Fibroblast of upper back skin (primary cell): ENCODE measurements around the gene LINGO4.
"Not testable (repeated sequence)": the region's sequence is repeated elsewhere in the genome, so short reads cannot be mapped to it uniquely, and the experiment has no call there.

Experiments used
- DNase-seq: peaks from one replicate; pipeline ENCODE4 v3.0.0-alpha.2; 2013

Gene LINGO4

DNA sequence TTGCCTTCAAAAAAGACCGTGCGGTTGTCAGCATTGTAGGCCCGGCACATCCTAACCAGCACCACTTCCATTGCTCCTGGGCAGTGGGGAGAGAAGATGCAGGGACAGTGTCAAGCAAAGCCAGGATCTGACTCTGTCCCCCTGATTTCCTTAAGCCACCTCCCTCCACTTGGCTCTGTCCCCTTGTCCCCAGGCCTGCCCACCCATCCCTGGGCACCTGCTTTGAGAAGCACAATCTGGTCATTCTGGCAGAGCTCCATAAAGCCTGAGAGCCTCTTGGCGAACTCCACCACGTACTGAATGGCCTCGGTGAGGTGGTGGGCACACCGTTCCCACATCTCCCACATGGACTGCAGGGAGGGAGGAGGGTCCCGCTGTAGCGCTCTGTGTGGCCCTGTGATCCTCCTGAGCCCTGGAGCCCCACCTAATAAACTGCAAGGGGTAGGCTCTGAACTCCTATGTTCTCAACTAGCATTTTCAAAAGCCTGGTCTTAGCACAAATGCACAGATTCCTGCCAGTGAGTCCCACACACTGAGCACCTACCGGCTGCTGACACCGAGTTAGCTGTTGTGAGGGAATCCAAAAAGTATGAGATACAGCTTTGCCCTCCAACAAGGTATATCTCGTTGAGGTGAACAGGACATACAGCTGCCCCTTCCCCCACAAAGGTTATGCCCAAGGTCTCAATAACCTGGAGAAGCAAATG is 8.2 kb upstream of the LINGO4 start:
- DNase-seq: no peak

DNA sequence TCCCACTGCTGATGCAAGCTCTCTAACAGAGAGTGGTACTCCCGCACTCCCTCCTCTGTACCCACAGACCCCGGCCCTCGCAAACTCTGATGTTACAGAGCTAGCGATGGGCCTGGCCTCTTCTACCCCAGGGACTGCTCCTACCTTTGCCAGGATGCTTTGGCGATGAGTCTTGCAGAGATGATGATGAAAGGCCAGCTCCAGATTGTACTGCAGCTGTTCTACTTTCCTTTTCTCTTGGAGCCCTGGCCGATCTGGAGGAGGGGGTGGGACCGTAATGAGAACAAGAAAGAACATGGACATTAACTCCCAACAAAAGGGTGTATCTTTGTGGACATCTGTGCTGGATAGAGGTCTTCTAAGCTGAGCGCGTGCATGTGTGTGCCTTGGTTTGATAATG is 6.0 kb upstream of the LINGO4 start:
- DNase-seq: peak; percentile 74

DNA sequence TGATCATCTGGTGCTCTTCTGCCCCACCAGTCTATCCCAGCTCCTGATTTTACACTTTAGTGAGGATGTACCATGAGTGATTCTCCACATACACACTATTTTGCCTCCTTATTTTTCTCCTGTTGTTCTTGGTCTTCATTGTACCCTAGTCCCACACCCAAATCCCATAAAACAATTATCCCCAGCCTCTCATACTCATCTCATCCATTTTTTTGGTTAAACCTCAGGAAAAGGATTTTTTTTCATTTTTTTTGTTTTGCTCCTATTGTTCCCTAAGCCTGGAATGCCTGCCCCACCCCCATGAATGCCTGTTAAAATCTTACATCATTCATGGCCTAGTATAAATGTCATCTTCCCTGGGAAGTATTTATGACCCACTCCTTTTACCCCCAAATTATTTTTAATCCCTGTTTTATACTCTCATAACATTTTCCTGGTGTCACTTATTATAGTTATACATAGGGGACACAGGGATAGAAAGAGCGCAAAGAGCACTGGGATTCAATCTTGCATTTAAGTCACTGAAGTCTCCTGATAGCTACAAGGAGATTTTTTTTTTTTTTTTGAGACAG is 4.9 kb upstream of the LINGO4 start:
- DNase-seq: peak; percentile 31

DNA sequence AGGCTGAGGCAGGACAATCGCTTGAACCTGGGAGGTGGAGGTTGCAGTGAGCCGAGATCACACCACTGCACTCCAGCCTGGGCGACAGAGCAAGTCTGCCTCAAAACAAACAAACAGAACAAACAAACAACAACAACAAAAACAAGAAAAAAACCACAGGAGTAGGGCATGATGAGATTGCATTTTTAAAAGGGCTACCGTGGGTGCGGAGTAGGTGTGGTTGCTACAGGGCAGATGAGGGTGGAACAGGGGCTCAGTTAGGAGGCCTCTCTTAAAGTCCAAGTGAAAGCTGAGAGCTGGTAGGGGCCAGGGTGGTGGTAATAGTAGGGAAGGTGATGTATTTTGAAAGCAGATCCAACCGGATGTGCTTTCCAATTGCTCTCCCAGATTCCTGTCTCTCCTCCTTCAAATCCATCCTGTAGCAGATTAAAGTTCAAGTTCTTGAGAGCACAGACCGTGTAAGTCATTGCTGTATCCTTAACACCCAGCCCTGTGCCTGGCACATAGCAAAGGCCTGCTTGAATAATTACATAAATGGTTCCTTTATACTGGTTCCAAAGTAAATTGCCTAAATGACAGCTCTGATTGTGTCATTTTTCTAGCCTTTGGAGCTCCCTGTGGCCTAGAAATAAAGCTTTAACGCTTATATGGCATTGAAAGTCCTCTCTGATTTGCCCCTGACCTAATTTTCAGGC is 4.2 kb upstream of the LINGO4 start:
- no peak for DNase-seq

DNA sequence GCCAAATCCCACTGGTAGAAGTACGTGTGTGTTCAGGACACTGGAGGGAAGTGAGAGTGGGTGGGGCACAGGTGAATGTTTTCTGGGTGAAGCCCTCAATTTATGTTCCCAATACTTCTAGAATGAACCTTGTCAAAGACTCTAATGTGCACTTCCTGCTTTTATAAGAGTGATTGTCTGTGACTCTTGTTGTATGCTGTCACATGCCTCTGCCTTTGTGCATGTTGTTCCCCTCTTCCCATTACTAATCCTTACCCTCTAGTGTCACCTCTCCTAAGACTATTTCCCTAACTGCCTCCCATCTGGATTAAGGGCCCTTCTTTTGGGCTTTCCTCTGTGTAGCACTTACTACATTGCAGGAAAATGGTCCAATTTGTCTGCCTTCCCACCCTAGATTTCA is 2.5 kb upstream of the LINGO4 start:
- DNase-seq: no peak

DNA sequence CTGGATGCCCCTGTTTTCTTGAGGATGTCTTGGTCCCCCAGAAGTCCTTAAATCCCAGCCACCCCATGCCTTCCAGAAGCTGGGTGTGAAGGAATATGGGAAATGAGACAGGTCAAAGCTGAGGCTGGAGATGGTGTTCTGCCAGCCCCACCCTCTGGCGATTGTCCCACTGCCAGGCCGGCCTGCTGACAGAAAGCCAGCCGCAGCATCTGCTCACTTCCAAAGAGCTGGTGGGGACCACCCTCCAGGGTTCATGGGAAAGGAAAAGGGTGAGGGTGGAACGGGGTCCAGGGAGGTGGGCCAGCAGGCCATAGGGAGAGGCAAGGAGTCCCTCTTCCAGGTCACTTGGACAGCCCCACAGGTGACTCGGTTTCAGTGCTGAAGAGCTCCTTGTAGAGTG is 1.9 kb upstream of the LINGO4 start:
- DNase-seq: no peak

DNA sequence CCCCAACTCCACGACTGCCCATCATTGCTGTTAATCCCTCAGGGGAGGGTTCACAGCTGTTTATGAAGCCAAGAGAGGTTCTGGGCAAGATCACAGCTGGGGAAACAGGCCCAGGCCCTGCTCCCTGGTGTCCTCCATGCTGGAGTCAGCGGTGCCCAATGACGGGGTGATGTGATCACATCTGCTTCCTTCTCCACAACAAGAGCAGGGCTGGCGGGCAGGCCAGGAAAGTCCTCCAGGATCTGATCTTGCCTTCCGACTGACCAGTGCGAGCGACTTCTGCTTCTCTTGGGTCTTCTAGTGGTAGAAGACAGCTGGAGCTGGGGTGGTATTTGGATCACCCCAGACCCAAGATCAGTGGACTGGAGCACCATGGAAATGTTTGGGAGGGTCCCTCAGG is 951 bp upstream of the LINGO4 start:
- no peak for DNase-seq

DNA sequence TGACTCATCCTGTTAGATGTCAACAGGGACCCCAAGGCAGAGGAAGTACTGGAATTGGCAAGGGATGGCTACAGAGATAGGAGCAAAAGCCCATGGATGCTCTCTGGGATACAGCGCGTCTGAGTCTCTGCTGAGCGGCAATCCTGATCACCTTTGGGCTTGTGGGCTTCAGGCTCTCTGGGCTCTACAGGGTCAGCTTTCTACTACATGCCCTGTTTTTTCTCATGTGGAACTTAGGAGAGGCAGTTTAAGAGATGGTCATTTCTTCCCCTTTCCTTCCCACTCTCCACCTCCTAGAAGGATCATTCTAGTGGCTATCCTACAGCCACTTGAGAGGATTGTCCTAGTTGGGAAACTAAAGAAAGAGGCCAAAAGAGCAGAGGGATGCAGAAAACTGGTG is 1.3 kb downstream of the LINGO4 start:
- no peak for DNase-seq

DNA sequence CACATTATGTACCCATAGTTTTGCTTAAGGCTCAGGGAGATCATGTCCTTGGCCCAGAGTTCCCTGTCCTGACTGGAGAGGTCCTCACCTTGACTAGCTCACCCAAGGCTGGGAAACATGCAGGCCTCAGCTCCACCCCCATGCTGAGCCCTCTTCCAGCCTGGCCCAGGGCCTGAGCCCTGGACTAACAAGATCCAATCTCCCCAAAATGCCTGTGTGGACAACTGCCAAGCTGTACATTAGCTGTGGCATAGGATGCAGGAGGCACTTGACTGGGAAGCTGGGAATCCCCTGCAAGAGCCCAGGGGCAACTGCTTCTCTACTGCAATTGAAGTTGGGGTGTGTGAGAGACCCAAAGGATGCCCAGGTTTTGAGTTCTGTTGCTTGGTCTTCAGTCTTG is 2.1 kb downstream of the LINGO4 start:
- DNase-seq: no peak

DNA sequence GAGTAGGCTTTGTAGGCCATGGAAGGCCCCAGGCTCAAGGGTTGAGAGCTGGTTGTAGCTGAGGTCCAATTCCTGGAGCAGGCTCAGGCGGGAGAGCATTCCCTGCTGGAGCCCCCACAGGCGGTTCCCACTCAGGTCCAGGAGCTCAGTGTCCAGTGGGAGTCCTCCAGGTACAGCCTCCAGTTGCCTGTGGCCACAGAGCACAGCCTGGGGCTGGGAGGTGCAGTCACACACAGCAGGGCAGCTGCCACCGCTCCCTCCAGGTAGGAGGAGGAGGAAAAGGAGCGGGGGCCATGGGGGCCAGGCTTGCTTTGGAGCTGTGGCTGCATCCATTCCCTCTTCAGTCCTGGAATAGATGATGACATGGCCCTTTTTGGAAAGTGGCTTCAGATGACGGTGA is 2.8 kb downstream of the LINGO4 start:
- no peak for DNase-seq

DNA sequence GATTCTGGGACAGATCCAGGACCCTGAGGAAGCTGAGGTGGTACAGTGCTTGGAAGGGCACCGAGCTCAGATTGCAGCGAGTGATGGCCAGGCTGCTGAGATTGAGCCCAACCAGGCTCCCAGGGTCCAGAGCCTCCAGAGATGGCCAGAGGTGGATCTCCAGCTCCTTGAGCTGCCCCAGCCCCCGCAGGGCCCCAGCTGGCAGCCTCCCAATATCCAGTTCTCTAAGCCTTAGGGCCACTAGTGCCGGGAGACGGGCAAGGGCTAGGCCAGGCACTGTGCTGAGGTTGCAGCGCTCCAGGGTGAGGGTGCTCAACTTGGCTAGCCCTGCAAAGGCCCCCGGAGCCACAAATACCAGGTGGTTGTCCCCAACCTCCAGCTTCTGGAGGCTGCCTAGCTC is 3.4 kb downstream of the LINGO4 start:
- DNase-seq: no peak

DNA sequence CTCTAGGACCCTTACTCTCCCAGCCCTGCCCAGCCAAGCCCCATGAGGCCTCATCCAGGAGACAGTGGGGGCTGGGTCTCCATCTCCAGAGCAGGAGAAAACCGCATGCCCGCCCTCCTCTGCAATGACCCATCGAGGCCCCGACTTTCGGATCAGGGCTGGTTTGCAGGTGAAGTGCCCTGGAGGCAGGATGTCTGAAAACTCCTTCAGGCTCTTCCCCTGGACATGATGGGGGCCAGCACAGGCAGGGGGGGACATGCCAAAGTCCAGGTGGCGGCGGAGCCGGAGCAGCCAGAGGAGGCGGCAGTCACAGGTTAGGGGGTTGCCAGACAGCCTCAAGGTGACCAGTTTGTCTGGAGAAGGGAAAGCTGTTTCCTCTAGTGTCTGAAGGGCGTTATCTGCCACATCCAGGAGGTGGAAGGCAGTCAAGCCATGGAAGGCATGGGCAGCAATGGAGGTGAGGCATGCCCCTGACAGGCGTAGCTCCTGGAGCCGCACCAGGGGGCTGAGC is 3.9 kb downstream of the LINGO4 start:
- no peak for DNase-seq

DNA sequence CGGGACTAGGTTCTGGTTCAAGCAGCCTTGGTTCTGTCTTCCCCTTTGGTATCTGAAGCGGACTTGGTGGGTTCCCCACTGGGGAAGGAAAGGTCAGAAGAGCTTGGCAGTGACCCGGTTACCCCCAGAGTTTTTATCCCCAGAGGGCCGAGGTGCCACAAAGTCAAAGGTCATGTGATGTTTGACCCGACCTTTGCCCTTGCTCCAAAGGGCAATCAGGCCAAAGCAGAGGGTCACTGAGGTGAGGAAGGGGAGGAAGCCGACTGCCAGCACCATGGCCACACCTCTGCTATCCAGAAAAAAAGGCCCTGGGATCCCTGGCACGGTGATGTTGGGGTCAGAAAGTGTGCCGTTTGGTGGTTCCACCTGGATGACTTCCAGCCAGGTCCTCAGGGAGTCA is 4.4 kb downstream of the LINGO4 start:
- no peak for DNase-seq

DNA sequence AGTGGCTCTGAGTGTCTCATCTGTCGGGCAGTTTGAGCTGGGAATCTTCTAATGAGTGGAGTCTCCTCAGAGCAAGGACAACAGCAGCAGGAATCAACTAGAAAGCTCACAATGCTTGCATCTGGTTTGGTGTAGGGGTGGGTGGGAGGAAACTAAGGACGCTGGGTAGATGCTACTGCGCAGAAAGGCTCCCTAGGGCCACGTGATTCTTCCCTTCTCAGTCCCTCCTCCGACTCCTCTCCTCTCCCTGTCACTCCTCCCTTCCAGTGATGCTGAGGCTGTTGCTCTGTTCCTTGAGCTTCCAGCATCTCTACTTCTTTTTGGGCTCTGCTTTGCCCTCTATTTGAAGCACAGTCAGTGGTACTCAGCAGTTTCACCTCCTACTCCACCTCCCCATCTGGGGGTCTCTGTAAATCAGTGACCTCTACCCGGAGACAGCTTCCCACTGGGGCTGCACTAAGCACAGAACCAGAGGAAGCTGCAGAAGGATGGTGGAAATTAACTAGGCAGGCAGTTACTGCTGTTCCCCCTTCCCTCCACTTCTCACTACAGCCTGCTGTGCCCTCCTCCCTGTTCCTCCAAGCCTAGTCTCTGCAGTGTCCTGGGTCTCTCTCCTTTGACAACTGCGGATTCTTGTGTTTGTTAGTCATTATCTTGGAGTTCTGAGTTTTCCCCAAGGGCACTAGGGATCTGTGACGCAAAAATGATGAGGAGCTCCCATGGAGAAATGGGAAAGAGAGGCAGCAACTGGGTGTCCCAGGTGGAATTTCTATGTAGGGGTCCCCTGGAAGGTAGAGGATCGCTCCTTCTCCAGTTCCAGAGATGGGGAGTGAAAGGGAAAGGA is 5.8 kb downstream of the LINGO4 start:
- DNase-seq: no peak

DNA sequence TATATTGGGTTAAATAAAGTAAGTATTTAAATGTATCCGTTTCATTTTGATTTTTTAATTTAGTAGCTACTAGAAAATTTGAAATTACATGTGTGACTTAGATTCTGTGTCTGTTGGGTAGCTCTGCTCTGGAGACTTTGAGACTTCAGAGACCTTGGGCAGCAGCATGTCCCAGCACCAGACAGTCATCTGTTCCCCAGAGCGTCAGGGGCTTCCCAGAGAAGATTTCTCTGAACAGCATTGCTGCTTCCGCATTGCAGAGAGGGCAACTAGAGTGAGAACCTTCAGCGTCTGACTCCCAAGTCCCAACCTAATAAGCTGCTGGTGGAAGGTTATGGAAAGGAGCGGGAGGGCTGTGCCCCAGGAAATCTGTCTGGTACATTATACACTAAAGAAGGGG is 6.6 kb downstream of the LINGO4 start:
- no peak for DNase-seq

DNA sequence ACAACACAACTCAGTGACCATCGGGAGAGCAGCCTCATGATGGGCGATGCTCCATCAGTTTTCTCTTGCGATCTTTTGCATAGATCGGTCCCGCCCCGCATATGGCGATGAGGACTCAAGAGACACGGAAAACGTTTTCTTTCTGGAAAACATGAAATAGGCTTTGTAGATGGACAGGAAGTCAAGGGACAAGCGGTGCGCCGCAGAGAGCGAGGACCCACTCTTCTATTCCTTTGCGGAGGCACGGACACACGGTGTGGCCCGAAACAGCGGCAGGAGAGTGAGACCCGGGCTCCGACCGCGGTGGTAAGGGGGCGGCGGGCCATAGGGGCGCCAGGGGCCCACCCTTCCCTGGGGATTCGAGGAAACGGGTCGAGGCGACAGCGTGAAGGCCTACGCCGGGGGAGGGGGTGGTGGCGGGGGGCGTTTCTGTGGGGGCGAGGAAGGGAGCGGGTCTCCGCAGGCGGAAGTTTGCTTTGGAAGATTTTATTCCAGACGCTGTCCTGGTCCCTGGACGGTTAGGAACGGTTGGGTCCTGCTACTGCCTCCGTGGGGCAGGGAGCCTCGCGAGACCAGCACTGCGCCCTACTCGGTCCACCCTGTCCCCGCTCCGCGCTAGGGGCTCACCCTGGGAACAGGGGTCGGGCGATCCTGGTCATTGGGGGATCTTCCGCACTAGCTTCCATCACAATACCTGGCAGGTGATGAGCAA is 14.1 kb downstream of the LINGO4 start:
- DNase-seq: no peak

DNA sequence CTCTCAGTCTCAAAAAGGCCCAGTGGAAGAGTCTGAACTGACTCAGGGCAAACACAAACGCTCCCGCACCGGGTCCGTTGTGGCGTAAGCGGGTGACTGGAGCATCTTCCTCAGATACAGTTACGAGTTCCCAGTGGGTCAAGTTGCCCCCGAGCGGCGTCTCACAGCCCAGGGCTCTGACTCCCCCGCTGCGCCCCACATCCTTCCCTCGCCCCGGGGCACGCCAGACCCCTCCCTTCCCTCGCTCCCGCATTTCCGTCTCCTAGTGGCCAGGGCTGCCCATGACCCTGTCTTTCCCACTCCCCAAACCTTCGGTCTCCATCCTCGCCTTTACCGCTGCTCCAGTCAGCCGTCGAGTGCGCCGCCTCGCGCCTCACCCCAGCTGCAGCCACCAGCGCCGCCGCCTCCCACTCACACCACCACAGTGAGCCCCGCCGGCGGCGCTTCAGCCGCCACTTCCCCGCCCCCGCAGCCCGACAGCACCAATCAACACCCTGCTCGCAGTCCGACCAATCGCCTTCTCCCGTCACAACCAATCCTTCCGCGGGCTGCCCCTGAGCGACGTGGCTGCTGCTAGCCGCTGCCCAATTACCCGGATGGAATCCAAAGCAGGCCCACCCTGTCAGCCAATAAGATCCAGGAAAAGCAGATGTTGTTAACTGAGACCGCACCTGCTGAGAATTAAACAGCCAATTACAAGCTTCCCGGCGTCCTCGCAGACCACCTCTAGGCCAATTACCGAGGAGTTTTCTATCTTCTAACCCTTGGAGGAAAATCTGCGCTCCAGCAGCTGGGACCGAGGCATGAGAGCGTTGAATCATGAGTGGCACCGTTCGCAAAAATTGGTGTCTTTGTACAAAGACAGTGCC is 14.9 kb downstream of the LINGO4 start, which contains the start of gene TDRKH:
Gene TDRKH (minus strand): TSS at position 430 of the 869 bp plus-strand sequence. CDS start 7,478 bp downstream, outside the sequence.
- peak; percentile 99 for DNase-seq

DNA sequence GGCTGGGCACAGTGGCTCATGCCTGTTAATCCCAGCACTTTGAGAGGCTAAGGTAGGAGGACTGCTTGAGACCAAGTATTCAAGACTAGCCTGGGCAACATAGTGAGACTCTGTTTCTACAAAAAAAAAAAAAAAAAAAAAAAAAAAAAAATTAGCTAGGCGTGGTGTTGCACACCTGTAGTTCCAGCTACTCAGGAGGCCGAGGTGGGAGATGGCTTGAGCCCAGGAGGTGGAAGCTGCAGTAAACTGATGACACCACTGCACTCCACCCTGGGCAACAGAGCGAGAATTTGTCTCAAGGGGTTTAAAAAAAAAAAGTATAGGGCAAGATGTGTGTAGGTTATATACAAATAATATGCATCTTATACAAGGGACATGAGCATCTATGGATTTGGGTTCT is 17.5 kb downstream of the LINGO4 start:
- no peak for DNase-seq

DNA sequence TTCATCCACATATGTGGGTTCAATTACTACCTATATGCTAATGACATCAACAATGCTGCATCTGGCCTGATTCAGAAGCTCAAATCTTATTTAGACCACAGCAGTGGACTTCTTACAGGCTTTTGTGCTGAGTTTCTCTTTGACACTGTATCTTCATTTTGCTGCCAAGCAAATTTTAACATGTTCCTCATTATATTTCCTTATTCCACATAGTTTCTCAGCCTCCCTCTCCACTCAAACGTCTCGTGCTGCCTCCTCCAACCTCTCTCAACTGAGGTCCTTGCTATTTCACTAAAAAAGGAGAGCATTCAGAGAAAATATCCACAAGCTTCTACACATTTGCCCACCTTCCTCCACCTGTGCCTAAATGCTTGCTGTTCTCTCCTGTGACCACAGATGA is 21.4 kb downstream of the LINGO4 start:
- no peak for DNase-seq

DNA sequence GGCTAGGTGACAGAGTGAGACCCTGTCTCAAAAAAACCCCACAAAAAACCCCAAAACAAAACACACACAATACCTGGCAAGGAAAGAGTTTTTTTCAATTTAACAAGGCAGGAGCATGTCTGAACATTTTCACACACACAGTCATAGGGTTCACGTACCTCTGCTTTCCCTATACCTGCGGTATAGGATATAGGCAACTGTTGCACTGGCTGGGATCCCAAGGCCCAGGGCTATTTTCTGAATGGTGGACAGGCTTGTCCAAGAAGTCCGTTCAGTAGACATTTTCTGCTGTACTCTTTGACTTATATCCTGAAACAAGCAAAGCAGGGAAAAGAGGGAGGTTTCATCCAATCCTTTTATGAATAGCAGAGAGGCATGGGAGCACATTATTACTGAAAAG is 22.5 kb downstream of the LINGO4 start:
- no peak for DNase-seq

DNA sequence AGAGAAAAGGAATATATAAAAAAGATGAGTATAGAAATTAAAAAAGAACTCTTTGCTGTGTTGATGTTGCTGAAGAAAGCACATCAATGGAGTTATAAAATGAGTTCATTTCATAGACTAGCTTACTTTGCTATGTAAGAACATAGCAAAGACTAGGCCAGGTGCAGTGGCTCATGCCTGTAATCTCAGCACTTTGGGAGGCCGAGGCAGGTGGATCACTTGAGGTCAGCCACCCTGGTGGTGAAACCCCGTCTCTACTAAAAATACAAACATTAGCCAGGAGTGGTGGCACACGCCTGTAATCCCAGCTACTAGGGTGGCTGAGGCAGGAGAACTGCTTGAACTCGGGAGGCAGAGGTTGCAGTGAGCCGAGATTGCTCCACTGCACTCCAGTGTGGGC is 23.2 kb downstream of the LINGO4 start:
- not testable (repeated sequence) for DNase-seq

DNA sequence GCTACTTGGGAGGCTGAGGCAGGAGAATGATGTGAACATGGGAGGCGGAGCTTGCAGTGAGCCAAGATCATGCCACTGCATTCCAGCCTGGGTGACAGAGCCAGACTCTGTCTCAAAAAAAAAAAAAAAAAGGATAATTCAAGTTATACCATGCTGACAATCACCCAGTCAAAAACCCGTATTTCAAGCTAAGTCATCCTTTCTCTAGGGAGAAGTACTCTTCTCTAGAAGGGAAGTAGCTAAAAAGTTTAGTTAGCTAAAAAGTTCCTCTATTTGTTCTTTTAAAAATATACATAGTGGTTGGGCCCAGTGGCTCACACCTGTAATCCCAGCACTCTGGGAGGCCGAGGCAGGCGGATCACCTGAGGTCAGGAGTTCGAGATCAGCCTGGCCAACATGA is 24.5 kb downstream of the LINGO4 start:
- DNase-seq: not testable (repeated sequence)
